Inflammatory macrophage (primary cell): ENCODE measurements around the gene KCNN1.

Experiments used
- DNase-seq, 2 donors: peaks; one replicate each; pipeline ENCODE4 v3.0.0-alpha.2; 2020 to 2022

KCNN1 gene

DNA sequence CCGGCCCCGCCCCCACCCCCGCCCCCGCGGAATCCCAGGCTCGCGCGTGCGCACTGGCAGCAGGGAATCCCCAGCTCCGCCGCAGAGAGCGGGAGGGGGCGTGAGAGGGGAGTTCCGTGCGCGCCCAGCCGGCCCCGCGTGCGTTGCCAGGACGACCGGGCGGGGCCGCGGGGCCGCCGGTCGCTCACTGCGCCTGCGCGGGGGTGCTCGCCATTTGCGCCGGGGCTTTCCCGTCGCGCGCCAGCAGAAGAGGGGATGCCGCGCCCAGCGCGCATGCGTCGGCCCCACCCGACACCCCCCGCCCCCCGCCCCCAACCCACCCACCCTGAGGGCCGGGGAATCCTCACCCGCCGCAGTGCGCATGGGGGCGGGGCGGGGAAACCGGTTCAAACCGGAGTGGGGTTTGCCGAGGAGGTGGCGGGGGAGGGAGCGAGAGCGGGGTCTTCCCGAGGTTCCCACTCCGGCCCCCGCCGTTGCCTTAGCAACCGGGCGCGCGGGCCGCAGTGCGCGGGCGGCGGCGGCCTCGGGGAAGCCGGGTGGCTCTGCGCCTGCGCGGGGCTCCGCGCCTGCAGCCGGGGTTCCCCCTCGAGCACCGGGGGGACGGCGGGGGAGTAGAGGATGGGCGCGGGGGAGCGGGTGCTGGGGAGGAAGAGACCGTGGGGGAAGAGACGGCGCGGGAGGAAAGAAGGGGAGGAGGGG, 18.9 kb upstream of the KCNN1 start:
- DNase-seq: peak; percentile 88 to 93

DNA sequence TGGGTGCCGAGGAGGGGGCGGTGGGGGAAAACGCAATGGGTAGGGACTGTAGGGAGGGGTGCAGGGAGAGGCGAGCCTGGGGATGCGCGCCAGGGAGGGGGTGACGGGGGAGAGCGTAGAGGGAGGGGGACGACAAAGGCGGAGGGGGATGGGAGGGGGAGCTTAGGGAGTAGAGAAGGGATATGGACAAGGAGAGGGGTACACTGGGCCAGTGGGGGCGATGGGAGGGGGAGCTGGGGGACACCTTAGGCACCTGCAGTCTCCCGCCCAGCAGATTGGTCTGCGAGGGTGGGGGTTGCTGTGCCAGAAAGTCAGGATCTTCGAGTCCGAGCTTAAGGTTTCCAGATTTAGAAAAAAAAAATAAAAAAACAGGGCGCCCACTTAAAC, 18.4 kb upstream of the KCNN1 start:
- no peak for DNase-seq

DNA sequence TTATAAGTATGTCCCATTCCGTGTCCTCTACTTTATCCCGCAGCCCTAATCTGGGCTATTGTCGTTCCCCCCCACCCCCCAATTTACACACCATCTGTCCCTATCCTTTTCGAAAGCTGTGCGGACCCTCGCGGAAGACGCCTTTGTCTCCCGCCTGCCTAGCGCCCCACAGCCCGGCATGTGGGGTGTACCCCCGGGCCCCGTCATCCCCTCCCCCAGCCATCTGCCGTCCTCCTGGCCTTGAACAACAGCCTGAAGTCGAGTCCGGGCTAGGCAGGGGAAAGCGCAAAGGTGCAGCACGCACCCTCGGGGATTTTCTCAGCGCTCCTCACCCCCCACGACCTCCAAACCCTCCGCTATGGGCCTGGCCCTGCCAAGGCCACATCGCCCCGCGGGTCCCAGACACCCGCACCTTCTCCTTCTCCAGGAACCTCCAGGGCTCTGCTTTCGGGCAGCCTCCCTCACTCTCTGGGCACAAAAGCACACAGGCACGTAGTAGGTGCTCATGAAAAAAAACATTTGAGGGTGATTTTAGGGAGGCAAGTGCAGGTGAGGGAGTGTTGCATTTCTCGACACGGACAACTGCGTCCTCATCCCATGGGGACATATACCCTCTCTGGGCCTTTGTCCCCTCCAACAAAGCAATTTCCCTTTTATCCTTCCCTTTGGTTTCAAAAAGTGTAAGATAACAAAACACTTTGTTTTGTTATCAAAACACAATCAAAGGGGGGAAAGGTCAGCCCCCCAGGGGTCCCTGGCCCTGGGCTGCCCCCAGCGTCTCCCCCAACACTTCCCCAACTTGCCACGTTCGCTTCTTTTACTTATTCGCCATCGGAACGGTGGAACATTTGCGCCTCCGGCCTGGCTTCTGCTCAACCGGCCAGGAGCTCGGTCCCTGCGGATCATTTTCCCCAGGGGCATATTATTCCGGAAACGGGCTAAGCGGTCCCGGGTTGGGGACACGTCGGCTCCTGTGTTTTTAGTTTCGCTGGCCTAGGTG, 17.7 kb upstream of the KCNN1 start:
- no peak for DNase-seq

DNA sequence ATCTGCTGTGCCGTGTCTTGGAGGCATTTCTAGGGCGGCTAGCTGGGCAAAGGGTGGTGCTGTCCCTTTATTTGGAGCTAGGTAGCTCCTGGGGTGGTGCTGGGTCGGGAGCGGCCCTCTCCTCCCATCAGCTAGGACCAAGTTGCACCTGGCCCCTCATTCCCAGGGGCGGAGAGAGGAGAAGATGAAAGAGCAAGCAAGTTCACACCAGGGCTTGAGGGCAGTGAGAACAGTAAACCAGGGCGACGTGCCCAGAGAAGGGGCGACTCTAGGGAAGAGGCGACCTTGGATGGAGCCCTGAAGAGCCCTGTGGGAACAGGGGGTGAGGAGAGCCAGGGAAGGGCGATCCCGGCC, 17.0 kb upstream of the KCNN1 start:
- no peak for DNase-seq

DNA sequence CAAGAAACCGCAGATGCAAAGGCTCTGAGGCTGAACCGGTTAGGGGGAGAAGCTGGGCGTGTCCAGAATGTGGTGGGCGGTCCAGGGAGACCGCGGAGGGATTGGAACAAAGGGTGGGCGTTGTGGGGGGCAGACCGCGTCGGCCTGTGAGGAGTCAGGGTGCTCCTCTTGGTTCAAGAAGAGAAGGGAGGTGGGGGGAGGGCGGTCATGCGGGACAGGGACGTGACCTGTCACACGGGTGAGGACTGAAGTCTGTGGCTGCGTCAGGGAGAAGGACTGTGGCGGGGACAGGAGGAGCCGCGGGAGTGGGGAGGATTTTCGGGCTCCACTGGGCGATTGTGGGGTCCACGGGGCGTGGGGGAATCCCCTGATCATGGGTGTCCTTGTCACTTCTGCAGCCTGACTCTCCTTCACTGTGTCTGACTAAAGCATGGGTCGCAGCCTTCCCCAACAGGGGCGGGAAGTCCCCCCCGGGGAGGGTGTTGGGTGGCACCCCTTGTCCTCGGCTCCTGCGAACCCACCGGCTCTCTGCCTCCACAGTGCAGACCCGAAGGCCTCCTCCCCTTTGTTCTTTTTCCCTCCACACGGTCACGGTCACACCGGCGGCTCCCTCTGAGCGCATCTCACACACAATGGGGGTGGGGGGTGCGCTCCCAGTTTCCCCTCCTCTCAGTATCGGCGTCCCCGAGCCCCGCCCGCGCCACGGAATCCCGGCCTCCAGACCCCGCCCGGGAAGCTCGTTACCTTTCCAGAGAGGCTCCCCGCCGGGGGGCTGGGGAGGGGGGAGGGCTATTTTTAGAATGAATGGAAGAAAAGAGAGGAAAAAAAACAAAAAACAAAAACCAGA, 16.4 kb upstream of the KCNN1 start:
- DNase-seq: peak in 1 of 2 donors; percentile 30

DNA sequence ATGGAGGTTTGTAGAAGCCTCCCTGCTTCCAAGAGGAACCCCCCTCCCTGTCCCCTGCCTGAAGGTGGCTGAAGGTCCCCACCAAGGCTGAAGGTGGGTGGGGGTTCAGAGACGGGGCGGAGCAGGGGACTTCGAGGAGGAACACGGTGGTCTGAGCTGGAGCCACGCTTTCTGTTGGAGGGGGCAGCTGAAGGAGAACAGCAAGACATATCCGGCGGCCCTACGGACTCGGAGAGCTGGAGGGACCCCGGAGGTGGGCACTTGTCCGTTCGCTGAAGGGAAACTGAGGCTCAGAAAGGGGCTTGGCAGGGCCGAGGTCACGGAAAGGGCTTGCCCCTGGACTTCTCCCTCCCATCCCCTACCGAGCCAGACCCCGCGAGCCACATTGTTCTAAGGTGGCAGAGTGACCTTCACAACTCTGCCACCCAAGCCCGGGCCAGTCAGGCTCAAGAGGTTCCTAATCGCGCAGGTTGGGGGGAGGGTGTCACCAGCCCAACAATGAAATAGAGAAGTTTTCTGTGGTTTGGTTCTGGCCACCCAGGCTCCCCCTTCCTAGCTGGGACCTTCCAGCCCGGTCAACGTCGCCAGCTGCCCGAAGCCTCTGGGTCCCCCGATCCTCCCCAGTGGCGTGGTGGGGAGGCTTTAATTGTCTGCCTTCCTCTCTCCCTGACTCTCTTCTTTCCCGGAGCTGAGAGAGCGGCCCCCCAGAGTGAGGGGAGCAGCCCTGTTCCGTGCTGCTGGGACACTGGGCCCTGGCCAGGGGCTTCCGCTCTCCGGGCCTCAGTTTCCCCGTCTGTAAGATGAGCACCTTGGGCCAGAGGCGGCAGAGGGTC, 15.5 kb upstream of the KCNN1 start:
- peak; percentile 16 to 34 for DNase-seq

DNA sequence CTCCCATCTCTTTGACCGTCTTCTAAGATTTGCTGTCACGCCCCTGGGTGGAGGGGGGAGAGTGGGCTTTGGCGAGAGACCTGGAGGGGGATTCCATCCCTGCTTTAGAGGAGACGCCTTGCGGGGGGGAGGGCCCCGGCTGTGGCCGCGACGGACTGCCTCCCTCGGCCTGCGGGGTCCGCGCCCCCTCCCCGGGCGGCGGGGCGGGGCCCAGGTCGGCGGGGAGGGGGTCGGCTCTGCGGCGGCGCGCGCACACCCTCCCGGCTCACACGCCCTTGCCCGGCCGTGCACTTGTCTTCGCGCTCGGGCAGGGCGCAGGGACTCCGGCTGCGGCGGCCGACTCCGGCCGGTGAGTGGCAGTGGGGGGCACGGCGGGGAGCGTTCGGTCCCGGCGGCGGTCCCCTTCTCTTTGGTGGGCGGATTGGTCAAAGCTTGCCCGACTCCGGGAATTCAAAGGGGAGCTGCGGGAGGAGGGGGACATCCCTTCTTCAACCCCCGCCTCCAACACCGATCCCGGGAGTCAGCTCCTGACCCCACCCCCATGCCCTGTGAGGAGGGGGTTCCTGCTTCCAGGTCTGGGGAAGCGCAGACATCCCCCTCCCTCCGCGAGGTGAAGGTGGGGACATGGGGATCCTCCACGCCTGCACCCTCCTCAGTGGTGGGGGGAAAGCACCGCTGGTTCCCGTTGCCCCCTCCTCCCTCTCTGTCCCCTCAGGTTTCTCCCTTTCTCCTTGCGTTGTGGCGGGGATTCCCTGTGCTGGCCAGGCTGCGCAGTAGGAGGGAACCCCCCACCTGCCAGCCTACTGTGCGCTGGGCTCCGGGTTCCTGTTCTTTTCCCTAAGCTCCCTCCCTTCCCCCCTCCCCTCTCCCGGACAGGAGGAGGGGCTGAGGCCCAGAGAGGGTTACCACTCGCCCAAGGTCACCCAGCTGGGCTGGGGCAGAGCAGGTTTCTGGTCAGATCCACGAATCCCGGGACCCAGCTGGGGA, 14.6 kb upstream of the KCNN1 start:
- DNase-seq: no peak

DNA sequence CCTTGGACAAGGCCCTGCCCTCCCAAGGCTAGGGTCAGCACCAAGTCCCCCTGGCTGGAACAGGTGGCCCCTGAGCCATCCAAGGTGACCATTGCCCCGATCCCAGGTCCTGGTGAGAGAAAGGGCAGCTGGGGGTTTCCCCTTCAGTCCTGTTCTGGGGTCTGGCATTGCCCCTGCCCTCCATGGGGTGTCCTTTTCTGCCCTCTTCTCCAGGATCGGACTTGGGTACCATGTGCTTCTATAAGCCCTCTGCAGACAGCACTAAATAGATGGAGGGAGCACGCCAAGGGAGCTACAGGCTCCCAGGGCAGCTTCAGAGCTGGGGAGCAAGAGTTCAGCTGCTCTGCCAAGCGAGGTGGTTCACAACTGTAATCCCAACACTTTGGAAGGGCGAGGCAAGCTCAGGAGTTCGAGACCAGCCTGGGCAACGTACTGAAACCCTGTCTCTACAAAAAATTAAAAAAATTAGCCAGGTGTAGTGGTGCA, 13.5 kb upstream of the KCNN1 start:
- no peak for DNase-seq

DNA sequence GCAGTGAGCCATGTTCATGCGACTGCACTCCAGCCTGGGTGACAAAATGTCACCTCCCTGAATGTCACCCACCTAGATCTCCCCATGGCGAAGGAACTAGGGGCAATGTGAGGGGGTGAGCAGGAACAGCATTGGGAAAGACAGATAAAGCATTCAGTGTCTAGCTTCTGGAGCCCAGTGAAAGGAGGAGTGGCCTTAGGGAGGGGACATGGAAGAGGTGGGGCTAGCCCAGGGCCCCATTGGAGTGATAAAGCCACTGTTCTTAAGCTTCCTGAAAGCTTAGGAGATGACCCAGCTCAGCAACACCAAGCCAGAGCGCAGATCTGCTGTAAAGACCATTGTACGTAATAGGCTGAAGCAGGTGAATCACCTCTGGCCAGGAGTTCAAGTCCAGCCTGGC, 13.0 kb upstream of the KCNN1 start:
- DNase-seq: no peak

DNA sequence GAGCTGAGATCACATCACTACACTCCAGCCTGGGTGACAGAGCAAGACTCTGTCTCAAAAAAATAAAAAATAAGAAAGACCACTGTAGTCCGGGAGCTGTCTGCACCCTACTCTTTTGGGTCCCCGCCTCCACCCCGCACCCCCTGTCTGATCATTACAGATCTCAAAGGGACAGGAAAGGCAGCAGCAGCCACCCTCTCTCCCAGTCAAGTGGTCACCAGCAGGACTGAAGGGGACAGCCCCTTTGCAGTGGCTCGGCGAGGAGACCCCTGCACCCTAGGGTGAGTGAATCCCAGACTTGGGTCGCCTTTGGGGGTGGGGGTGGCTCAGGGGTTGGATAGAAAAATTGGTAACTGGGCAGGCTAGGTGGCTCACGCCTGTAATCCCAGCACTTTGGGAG, 12.5 kb upstream of the KCNN1 start:
- no peak for DNase-seq

DNA sequence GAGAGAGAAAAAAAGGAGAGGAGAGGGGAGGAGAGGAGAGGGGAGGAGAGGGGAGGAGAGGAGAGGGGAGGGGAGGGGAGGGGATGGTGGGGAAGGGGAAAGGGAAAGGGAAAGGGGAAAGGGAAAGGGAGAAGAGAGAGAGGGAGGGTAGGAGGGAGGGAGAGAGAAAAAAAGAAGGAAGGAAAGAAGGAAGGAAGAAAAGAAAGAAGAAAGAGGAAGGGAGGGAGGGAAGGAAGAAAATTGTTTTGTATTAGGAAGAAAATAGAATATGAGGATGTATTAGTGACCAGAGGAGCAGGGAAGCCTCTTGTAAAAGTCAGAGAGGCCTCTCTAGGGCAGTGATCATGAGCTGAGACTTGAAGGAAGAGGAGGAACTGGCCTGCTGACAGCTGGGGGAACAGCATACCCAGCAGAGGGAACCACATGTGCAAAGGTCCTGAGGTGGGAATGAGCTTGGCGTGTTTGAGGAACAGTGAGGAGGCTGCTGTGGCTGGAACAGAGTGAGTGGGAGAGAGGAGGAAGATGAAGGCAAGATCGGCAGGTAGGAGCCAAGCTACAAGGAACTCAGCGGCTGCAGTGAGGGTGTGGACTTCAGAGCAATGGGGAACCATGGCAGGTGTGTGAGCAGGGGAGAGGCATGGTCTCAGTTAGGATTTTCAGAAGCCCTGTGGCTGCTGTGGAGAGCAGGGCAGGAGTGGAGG, 9.6 kb upstream of the KCNN1 start:
- DNase-seq: peak; percentile 18 to 24

DNA sequence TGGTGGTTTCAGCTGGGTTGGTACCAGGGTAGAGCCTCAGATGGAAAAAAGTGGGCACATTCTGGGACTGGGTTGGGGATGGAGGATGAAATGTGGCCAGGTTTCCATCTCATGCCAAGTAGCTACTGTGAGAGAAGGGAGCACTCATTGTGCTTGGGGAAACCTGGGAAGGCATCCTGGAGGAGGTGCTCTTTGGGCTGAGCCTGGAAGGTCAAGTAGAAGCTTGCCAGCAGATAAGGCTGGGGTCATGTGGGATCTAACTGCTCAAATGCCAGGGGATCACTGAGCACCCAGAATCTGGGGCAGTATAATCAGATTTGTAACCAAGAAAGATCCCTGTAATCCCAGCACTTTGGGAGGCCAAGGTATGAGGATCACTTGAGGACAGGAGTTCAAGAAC, 9.0 kb upstream of the KCNN1 start:
- no peak for DNase-seq

DNA sequence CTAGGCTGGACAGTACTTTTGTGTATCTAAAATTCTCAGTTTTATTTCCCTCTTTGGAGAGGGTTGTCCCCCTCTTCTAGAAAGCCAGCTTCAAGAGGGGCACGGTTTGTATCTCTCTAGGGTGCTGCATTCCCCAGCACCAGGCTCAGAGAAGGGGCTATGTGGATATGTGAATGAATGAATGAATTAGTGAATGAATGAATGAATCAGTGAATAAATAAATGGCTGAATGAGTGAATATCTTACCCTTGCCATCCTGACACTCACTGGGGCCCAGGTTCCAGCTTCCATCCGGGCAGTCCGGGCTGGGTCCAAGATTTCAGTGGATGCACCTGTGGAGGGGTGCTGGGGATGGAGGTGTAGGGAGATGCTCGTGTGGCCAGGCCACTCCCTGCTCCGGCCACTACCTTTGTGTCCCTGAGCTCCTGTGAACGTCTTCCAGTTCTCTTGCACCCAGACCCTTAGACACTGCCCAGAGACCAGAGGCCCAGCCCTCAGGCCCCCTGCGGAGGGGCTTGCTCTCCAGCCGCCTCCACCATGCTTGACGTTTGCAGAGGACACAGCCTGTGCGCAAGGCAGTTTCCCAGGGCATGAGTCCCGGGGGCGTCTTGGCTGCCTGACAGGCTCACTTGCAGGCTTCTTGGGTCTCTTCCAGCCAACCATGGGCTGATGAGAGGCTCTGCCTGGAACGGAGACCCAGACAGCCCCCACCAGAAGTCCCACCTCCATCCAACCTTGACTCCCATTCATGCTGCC, 2.8 kb upstream of the KCNN1 start:
- no peak for DNase-seq

DNA sequence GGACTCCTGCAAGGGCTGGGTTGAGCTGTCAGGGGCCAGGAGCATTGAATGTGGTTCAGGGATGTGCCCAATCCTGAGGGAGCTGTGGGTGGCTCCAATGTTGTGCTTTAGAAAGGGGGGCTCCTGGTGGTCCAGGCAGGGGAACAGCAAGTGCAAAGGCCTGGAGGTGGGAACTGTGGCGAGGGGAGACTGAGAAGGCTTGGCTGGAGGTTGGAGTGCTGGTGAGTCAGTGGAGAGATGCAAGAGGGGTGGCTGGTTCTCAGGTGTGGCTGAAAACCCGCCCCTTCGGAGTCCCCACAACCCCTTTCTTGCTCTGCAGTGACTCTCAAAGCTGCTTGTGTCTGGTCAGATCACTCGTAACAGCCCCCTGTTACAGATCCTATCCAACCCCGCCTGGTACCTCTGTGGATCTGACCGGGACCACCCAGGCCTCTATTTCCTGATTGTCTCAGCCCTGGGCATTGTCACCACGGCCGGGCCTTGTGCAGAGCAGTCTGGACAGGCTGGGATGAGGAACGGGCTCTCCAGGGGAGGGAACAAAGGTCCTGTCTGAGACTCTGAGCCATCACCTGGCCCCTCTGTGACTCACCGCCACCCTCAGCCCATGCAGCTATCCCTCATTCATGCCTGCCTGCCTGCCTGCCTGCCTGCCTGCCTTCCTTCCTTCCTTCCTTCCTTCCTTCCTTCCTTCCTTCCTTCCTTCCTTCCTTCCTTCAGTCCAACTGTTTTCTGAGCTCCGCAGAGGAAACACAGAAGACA, 1.4 kb upstream of the KCNN1 start:
- DNase-seq: no peak

DNA sequence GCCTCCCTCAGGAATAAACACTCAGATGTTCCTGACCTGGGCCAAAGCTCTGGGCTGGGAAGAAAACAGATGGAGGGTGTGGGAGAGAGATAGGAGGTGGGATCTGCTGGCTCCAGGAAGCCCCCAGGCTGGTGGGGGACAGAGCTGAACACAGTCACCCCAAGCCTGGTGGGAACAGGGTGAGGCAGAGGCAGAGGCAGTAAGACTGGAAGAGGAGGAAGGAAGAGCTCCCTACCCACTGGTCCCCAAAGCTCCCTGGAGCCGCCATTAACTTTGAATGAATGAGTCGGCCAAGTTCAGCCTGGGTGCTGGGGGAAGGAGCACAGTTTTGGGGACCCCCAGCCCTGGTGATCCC, 801 bp upstream of the KCNN1 start:
- no peak for DNase-seq

DNA sequence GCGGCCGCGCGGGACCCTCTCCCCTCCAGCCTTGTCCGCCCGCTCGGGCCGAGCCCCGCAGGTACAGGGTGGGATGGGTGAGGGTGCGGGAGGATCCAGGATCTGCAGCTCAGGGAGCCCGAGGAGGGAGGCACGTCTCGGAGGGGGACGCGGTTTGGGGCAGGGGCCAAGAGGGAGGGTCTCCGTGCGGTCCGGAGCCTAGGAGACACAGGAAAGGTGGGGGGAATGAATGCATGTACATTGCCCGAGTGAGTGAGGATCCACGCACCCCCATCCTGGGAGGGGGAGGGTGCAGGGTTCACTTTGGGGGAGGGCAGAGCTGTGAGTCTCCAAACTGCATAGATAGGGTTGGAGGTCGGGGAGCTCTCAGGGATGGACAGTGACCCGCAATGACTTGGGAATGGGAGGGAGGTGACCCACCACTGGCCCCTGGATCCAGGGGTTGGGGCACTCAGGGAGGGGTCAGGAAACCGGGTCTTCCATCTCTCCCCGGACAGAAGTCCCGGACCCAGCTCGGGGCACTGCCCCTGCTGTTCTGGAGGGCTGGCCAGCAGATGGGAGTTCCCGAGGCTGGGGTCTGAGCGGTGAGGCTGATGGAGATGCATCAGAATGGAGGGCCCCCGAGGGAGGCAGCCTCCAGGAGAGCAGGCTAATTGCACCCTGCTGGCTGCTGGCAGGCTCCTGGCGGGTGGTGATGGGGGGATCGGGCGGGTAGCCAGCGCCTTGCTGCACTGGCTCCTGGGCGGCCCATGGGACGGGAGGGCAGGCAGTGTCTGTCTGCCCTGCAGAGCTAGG, 547 bp downstream of the KCNN1 start:
- DNase-seq: no peak

DNA sequence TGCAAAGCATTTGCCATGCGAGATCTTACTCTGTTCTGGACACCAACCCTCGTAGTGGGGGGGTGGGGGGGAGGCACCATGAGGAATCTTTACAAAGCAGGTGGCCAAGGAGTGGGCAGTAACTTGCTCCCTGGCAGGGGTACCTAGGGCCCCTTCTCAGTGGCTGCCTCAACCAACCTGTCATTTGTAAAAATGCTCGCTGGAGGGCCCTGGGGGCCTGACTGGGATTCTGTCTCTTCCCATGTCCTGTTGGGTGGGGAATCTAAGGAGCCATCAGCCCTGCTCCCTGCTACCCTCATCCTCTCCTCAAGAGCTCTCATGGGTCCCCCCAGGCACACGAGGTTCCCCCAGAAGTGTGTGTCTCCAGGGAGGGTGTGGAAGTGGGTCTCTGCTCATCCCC, 1.5 kb downstream of the KCNN1 start:
- no peak for DNase-seq
